K562 (cell line): ENCODE measurements around the gene TMSB10. TPM values are rescaled to one million over a fixed set of nuclear protein-coding genes. Genes with fewer than 3 reads are reported as not detected.
A peak's percentile ranks its signal among the peaks of the same experiment; 100 is the strongest.

ENCODE experiments used
- CBFA2T2 ChIP-seq: fragments of 450-650 bp; conservative IDR thresholded peaks from 2 replicates; pipeline ENCODE4 v1.6.1; 2017; ENCODE audit warnings: mild to moderate bottlenecking
- CBX3 ChIP-seq, 2 experiments: IDR thresholded peaks; 1 replicate in 1 of 2; 2 replicates in 1 of 2; pipeline ENCODE4 v1.6.1; 2012; ENCODE audit warnings: inconsistent platforms in 2 of 2, low read length in 2 of 2, borderline replicate concordance in 1 of 2, control low read depth in 1 of 2
- HNRNPK ChIP-seq: fragments of 200-400 bp; formaldehyde crosslinking; IDR thresholded peaks from one replicate; pipeline ENCODE4 v1.6.1; 2018; ENCODE audit warnings: mild to moderate bottlenecking, low read depth, low read length; ENCODE audit not compliant: poor library complexity, severe bottlenecking
- HNRNPLL ChIP-seq: fragments of 200-400 bp; formaldehyde crosslinking; IDR thresholded peaks from 2 replicates; pipeline ENCODE4 v1.6.1; 2017; ENCODE audit warnings: low read length, low read depth, mild to moderate bottlenecking; ENCODE audit not compliant: poor library complexity, severe bottlenecking
- NFIC ChIP-seq: fragments of 450-650 bp; IDR thresholded peaks from 2 replicates; pipeline ENCODE4 v1.6.1; 2017; ENCODE audit warnings: mild to moderate bottlenecking, inconsistent platforms
- PHF8 ChIP-seq: fragments of 200-600 bp; sonication (generic); IDR thresholded peaks from 2 replicates; pipeline ENCODE4 v1.6.1; 2012; ENCODE audit warnings: mixed run types, mild to moderate bottlenecking, inconsistent platforms, low read length, moderate library complexity, borderline replicate concordance
- PREB ChIP-seq: sonication (generic); formaldehyde crosslinking; IDR thresholded peaks from 2 replicates; pipeline ENCODE4 v1.8.1; 2023; ENCODE audit warnings: mild to moderate bottlenecking, missing genetic modification reagents
- SMARCA4 ChIP-seq: fragments of 450-650 bp; IDR thresholded peaks from 2 replicates; pipeline ENCODE4 v1.6.1; 2016
- TBL1XR1 ChIP-seq, 2 experiments: IDR thresholded peaks; 2 replicates each; pipeline ENCODE4 v1.6.1; 2012; ENCODE audit warnings: improper control_type of control experiment in 2 of 2, low read length in 2 of 2, mild to moderate bottlenecking in 1 of 2
- WHSC1 ChIP-seq: IDR thresholded peaks from one replicate; pipeline ENCODE4 v1.6.1; 2012; ENCODE audit warnings: low read length, control low read depth, inconsistent platforms
- ZC3H11A ChIP-seq: IDR thresholded peaks from 2 replicates; pipeline ENCODE4 v1.6.1; 2012; ENCODE audit warnings: low read depth, low read length, improper control_type of control experiment
- ZNF124 ChIP-seq: sonication (generic); formaldehyde crosslinking; IDR thresholded peaks from 2 replicates; pipeline ENCODE4 v1.8.1; 2022; ENCODE audit warnings: missing genetic modification reagents
- ZNF280B ChIP-seq: fragments of 250-450 bp; sonication (Bioruptor Pico); IDR thresholded peaks from 2 replicates; pipeline ENCODE4 v1.5.1; 2021; ENCODE audit warnings: mild to moderate bottlenecking
- polyA plus RNA-seq, 8 experiments: library from polyadenylated mRNA; depleted of rRNA in 4 of 8; stranded (reverse) in 5 of 8; unstranded in 3 of 8; fragments of >200 nt; fragmentation: Nextera tagmentation in 2 of 8; fragmentation: Illumina TruSeq in 1 of 8; extraction: Ambion mirVana in 2 of 8; extraction: Trizol in 1 of 8; gene quantifications; 2 replicates each; pipeline versions ENCODE4 v1.2.1 to v1.2.3, GENCODE V29; 2011 to 2014; ENCODE audit warnings: inconsistent platforms in 1 of 8, missing spikeins in 1 of 8
- total RNA-seq, 7 experiments: library from RNA; depleted of rRNA in 6 of 7; stranded (reverse); fragments of >200 nt in 6 of 7; fragmentation: Illumina TruSeq in 2 of 7; extraction: Trizol in 2 of 7; gene quantifications; 2 replicates each; pipeline versions ENCODE4 v1.2.1 to v1.2.3, GENCODE V29; 2011 to 2021; ENCODE audit warnings: low replicate concordance in 1 of 7
- TF ChIP-seq, protein P1 (sequence below), 2 experiments: fragments of 450-650 bp; IDR thresholded peaks; 2 replicates each; pipeline ENCODE4 v1.6.1; 2016; ENCODE audit warnings: mild to moderate bottlenecking in 2 of 2, borderline replicate concordance in 1 of 2, low read depth in 1 of 2, moderate library complexity in 1 of 2
- TF ChIP-seq, protein P2 (sequence below): fragments of 450-650 bp; formaldehyde crosslinking; IDR thresholded peaks from 2 replicates; pipeline ENCODE4 v1.4.0; 2020; ENCODE audit warnings: mild to moderate bottlenecking, mixed read lengths

TMSB10 gene
- total and polyA plus RNA-seq, 9 of the 15 experiments (the other 6 are each of a cell fraction or from before 2014, with no cell fraction given), result 382 to 2,226 (median 959) TPM

GRCh38 chr2:84919885-84920580, 14.6 kb downstream of the TMSB10 start (continued):
- TF ChIP-seq, protein P1, sequence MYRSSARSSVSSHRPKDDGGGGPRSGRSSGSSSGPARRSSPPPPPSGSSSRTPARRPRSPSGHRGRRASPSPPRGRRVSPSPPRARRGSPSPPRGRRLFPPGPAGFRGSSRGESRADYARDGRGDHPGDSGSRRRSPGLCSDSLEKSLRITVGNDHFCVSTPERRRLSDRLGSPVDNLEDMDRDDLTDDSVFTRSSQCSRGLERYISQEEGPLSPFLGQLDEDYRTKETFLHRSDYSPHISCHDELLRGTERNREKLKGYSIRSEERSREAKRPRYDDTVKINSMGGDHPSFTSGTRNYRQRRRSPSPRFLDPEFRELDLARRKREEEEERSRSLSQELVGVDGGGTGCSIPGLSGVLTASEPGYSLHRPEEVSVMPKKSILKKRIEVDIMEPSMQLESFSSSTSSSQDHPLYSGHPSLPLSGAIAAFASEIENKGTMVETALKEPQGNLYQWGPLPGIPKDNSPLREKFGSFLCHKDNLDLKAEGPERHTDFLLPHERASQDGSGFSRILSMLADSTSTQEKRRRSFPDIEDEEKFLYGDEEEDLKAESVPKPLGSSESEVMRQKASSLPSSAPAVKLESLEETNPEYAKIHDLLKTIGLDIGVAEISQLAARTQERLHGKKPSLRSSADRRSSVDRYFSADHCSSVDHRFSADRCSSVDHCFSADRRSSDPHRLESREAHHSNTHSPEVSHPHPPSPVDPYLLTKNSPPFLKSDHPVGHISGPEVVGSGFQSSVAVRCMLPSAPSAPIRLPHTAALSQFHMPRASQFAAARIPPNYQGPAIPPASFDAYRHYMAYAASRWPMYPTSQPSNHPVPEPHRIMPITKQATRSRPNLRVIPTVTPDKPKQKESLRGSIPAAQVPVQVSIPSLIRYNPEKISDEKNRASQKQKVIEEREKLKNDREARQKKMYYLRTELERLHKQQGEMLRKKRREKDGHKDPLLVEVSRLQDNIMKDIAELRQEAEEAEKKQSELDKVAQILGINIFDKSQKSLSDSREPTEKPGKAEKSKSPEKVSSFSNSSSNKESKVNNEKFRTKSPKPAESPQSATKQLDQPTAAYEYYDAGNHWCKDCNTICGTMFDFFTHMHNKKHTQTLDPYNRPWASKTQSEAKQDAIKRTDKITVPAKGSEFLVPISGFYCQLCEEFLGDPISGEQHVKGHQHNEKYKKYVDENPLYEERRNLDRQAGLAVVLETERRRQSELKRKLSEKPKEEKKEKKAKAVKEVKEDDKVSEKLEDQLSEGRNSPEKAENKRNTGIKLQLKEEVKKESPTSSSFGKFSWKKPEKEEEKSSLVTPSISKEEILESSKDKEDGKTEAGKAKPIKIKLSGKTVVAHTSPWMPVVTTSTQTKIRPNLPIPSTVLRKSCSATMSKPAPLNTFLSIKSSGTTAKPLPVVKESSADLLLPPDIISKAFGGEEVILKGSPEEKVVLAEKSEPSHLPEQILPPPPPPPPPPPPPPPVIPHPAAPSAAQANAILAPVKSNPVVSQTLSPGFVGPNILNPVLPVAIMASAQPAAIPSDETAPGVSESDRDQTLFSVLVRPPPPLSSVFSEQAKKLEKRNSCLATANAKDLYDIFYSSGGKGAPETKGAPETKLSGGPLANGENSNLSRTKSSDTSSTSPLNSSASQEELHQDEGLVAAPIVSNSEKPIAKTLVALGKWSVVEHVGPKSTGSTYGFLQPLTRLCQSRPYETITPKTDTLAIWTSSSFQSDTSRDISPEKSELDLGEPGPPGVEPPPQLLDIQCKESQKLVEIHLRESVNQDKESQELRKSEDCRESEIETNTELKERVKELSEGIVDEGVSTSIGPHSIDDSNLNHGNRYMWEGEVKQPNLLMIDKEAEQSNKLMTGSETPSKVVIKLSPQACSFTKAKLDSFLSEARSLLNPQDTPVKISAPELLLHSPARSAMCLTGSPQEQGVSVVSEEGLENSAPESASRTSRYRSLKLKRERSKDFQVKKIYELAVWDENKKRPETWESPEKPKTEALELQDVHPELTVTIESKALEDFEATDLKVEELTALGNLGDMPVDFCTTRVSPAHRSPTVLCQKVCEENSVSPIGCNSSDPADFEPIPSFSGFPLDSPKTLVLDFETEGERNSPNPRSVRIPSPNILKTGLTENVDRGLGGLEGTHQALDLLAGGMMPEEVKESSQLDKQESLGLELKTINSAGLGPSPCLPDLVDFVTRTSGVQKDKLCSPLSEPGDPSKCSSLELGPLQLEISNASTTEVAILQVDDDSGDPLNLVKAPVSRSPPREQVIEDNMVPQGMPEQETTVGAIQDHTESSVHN (IDR thresholded peaks at IDR 0.05; ENCODE audit: borderline replicate concordance in 1 of 2, low read depth in 1 of 2), result peak in 1 of 2 experiments; percentile 71; a peak in 2 of 4 replicates
- TF ChIP-seq CBFA2T2 (no peak), ZC3H11A (no peak), PREB (CRISPR knock-in tag) (no peak), ZNF124 (CRISPR knock-in tag) (no peak), PHF8 (no peak), NFIC (peak; percentile 75), SMARCA4 (peak; percentile 84), ZNF280B (no peak), CBX3 (IDR thresholded peaks at IDR 0.05; ENCODE audit: borderline replicate concordance in 1 of 2, low read length in 2 of 2) (no peak; a peak in 1 of 3 replicates), WHSC1 (no peak), TBL1XR1 (IDR thresholded peaks at IDR 0.05; ENCODE audit: low read length in 2 of 2) (0 out of 4 replicates have a peak, but pooled peaks of 1 of the 2 experiments have one; percentile 33), HNRNPLL (no peak), HNRNPK (no peak)
- TF ChIP-seq, protein P2, sequence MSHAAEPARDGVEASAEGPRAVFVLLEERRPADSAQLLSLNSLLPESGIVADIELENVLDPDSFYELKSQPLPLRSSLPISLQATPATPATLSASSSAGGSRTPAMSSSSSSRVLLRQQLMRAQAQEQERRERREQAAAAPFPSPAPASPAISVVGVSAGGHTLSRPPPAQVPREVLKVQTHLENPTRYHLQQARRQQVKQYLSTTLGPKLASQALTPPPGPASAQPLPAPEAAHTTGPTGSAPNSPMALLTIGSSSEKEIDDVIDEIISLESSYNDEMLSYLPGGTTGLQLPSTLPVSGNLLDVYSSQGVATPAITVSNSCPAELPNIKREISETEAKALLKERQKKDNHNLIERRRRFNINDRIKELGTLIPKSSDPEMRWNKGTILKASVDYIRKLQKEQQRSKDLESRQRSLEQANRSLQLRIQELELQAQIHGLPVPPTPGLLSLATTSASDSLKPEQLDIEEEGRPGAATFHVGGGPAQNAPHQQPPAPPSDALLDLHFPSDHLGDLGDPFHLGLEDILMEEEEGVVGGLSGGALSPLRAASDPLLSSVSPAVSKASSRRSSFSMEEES (CRISPR knock-in tag), result no peak
